NK-92 (cell line): ENCODE data around the gene WDPCP.
"Not testable (repeated sequence)": the region's sequence is repeated elsewhere in the genome, so short reads cannot be mapped to it uniquely, and the experiment has no call there.

Source experiments
- DNase-seq: peaks from one replicate; lab custom pipeline; 2025; ENCODE audit not compliant: unreplicated experiment; lab: John Stamatoyannopoulos, UW

WDPCP gene

GRCh38 chr2:63469313-63469712, 119.0 kb downstream of the WDPCP start:
- not testable (repeated sequence) for DNase-seq

- DNase-seq = no peak
Measured at GRCh38 chr2:63465633-63466032, 122.6 kb downstream of the WDPCP start.

GRCh38 chr2:63463142-63463541, 125.1 kb downstream of the WDPCP start:
- DNase-seq = no peak

GRCh38 chr2:63446658-63447057, 141.6 kb downstream of the WDPCP start:
- no peak for DNase-seq

GRCh38 chr2:63444565-63445288, 143.6 kb downstream of the WDPCP start:
- DNase-seq = no peak

GRCh38 chr2:63440612-63441011, 147.7 kb downstream of the WDPCP start:
- DNase-seq = no peak

GRCh38 chr2:63438181-63438580, 150.1 kb downstream of the WDPCP start:
- DNase-seq = no peak

GRCh38 chr2:63436488-63436887, 151.8 kb downstream of the WDPCP start:
- DNase-seq = no peak

- no peak for DNase-seq
Measured at GRCh38 chr2:63435070-63435469, 153.2 kb downstream of the WDPCP start.

GRCh38 chr2:63434024-63435001, 154.0 kb downstream of the WDPCP start:
- DNase-seq = no peak

GRCh38 chr2:63432373-63432772, 155.9 kb downstream of the WDPCP start:
- DNase-seq = no peak

GRCh38 chr2:63425606-63426005, 162.7 kb downstream of the WDPCP start:
- DNase-seq = no peak

- DNase-seq = no peak
Measured at GRCh38 chr2:63425079-63425416, 163.2 kb downstream of the WDPCP start.

GRCh38 chr2:63424329-63425078, 163.8 kb downstream of the WDPCP start:
- no peak for DNase-seq

GRCh38 chr2:63422556-63422955, 165.7 kb downstream of the WDPCP start:
- DNase-seq = no peak

- no peak for DNase-seq
Measured at GRCh38 chr2:63408530-63408929, 179.7 kb downstream of the WDPCP start.

GRCh38 chr2:63406641-63407040, 181.6 kb downstream of the WDPCP start:
- DNase-seq = no peak

- no peak for DNase-seq
Measured at GRCh38 chr2:63403820-63404219, 184.5 kb downstream of the WDPCP start.

- not testable (repeated sequence) for DNase-seq
Measured at GRCh38 chr2:63402889-63403288, 185.4 kb downstream of the WDPCP start.

GRCh38 chr2:63399156-63399555, 189.1 kb downstream of the WDPCP start:
- DNase-seq = no peak

GRCh38 chr2:63379451-63379850, 208.8 kb downstream of the WDPCP start:
- no peak for DNase-seq
